Measurements from ENCODE around the gene UQCC3.
A peak's percentile ranks its signal among the peaks of the same experiment; 100 is the strongest.
"Not testable (repeated sequence)": the region's sequence is repeated elsewhere in the genome, so short reads cannot be mapped to it uniquely, and the experiment has no call there.

Gene UQCC3

GRCh38 chr11:62703921-62704320 lies 32.4 kb downstream of the UQCC3 start:
- not testable (repeated sequence) for DNase-seq

DNA sequence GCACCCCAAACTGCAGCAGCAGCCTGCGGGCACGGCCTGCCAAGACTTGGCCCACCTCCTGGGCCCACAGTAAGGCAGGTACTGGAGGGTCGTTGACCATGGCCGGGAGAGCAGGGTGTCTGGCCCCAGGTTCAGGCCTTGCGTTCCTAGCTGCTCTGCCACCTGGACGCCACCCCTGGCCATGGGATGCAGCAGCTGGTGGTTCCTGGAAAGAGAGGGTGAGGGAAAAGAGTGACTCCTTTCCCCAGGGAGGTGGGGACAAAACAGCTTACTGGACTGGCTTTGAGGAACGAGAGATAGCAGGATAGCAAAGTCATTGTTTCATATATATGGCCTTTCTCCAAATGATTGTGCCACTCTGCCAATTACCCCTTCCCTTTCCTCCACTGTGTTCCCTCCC lies 33.9 kb downstream of the UQCC3 start:
- DNase-seq = no peak

DNA sequence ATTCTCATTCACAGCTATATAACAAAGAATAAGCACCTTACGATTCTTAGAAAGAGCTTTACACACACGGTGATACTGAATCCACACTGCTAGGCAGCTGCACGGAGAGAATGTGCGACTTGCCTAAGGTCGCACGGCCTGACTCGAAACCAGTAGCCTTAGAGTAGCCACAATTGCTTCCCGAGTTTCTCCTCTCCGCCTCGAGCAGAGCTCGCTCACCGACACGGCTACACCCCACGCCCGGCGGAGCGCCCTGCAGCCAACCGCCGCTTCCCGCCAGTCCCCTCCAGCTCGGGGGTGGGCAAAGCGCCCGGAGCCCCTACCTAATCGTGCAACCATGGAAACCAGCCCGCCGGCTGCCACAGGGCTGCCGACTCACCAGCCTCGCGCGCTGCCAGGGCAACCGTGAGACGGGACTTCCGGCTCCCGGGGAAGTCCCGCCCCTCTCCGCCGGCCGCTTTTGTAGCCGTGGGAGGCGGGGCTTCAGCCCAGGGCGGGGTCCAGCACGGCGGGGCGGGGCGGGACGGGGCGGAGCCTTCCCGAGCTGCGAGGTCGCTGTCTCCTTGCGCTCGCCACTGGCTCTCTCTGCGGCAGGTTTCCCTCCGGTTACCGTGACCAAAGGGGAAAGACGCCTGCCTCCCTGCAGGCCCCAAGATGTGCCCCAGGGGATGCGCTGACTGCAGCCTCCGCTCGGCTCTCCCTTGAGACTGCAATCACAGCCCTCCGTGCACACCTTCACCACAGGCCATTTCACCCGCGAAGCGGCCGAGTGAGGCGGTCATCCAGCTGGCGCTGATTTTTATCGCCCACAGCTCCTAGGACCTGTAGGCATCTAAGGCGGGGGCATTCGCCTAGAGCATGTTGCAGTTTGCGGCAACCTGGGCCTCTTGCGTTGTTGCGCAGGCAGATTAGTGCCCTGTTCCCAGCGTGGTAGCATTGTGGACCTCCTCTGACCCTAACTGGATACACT lies 34.7 kb downstream of the UQCC3 start:
- DNase-seq = peak; percentile 94

DNA sequence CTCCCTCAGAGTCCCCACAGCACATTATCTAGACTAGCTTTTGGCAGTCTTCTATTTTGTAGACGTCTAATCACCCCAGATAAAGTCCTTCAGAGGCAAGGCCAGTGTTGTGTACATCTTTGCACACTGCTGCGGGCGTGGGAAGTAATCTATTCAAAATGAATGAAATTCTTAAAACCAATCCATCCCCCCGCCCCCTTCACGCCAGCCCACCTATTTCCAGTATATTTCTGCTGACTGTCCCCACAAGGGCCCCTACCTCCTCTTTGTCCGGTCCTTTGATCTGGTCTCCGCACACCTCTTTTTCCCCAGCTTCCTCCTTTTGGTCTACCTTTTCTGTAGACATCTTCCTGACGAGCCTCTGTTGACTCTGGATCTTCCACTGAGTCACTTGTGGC lies 35.4 kb downstream of the UQCC3 start:
- DNase-seq = no peak

GRCh38 chr11:62707277-62707861 lies 35.9 kb downstream of the UQCC3 start, which contains the start of the genes BSCL2 and GNG3:
TSS of gene BSCL2 (minus strand) at chr11:62707424. CDS start at chr11:62707195, 229 bp downstream.
TSS of gene GNG3 (plus strand) at chr11:62707676. CDS start at chr11:62708296, 620 bp downstream.
- no peak for DNase-seq

DNA sequence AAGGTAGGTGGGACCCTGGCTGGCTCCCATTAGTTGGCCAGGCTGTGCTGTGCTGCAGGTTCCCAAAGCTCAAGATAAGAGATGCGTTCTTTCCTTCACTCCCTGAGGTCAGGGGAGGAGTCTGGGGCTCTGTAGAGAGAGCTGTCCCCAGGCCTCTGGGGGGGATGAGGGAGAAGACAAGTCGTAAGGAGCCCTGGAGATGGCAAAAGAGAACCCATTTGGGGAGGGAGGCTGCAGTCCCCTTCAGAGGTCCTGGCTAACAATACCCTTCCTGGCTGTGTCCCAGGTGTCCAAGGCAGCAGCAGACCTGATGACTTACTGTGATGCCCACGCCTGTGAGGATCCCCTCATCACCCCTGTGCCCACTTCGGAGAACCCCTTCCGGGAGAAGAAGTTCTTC lies 36.9 kb downstream of the UQCC3 start:
- no peak for DNase-seq

- peak; percentile 44 for DNase-seq
These were observed 37.3 kb downstream of the UQCC3 start for GRCh38 chr11:62708793-62709192.

GRCh38 chr11:62709247-62710000 lies 38.0 kb downstream of the UQCC3 start:
- peak; percentile 93 for DNase-seq

- DNase-seq = no peak
These were observed 38.5 kb downstream of the UQCC3 start for GRCh38 chr11:62710001-62710345.

- DNase-seq = no peak
These were observed 40.9 kb downstream of the UQCC3 start for GRCh38 chr11:62712276-62712812.

GRCh38 chr11:62712861-62713260 lies 41.4 kb downstream of the UQCC3 start:
- DNase-seq = no peak

DNA sequence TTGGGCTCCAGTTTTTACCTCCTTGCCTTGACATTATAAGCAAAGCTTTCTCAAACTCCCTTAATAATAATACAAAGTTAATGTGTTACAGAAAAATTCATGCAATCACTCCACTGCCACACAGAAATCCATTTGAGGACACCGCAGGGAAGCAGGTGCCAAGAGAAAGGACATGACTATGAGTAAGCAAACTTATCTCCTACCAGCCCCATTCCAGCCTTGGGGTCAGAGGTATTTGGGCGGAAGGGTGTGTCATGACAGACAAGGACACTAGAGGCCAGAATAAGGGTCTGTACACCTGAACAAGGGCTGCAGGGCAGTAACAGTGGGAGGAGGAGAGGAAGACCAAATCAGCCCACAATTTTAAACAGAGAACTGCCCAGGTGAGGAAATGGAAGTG lies 41.9 kb downstream of the UQCC3 start:
- no peak for DNase-seq

GRCh38 chr11:62715150-62716130 lies 44.0 kb downstream of the UQCC3 start:
- DNase-seq = no peak

- DNase-seq = no peak
These were observed 44.7 kb downstream of the UQCC3 start for GRCh38 chr11:62716206-62716605.

GRCh38 chr11:62716816-62717215 lies 45.3 kb downstream of the UQCC3 start:
- no peak for DNase-seq

DNA sequence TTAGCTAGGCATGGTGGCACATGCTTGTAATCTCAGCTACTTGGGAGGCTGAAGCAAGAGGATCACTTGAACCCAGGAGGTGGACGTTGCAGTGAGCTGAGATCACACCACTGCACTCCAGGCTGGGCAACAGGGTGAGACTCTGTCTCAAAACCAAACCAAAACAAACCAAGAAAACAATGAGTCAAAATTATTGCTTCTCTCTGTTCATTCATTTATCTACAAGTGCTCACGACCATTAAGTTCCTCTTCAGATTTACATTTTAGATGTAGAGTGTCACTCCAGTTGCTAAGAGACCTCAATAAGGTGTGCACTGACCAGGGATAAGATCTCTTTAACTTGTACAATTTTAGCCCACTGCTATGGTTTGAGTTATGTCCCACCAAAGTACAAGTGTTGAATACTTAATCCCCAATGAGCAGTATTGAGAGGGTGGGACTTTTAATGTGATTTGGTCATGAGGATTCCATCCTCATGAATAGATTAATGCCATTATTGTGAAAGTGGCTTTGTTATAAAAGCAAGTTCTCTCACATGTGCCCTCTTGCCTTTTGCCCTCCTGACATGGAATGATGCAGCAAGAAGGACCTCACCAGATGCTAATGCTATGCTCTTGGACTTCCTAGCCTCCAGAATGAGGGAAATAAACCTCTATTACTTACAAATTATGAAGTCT lies 48.0 kb downstream of the UQCC3 start:
- DNase-seq = no peak

DNA sequence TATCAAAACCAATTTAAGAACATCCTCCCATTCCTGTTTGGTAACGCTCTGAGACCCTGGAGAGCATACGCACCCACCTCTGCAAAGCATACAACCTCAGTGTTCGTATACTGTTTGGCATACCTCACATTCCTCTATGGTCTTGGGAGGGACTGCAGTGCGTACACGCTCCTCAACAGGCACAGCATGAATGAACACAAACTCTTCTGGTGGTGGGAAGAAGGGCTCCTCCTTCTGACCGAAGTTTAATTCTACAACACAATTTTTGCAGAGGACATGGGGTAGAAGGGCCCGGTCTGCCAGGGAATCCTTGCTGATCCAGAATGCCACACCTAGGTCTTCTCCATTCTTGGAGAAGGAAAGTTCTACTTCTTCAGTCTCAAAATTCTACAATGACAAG lies 50.5 kb downstream of the UQCC3 start:
- DNase-seq = no peak

Measured in effector CD8-positive, alpha-beta T cell (primary cell).